Small intestine (tissue), 7 donors: Measurements from ENCODE around the gene TLE4. TPM values are rescaled to one million over a fixed set of nuclear protein-coding genes. Genes with fewer than 3 reads are reported as not detected.

ENCODE experiments used
- DNase-seq, 2 donors: peaks; one replicate each; pipeline versions ENCODE4 v3.0.0 to v3.0.0-alpha.2; 2013
- FAIRE-seq: peaks from 2 replicates; lab custom pipeline; 2012; peaks lifted over from hg19 to GRCh38; lab: Jason Lieb, UNC
- H3K27ac ChIP-seq, 3 donors: one replicate each; pipeline ENCODE4 v1.5.1; 2013; ENCODE audit warnings: low read length in 2 of 3, mild to moderate bottlenecking in 2 of 3, control low read depth in 1 of 3, inconsistent platforms in 1 of 3, low read depth in 1 of 3, moderate library complexity in 1 of 3
- H3K27me3 ChIP-seq, 3 donors: one replicate each; pipeline ENCODE4 v1.6.1; 2013; ENCODE audit warnings: low read length in 3 of 3, inconsistent platforms in 1 of 3; ENCODE audit not compliant: control insufficient read depth in 3 of 3, insufficient read depth in 3 of 3
- H3K36me3 ChIP-seq, 3 donors: one replicate each; pipeline ENCODE4 v1.6.1; 2013; ENCODE audit warnings: low read length in 3 of 3, inconsistent platforms in 1 of 3, low read depth in 1 of 3, mild to moderate bottlenecking in 1 of 3, moderate library complexity in 1 of 3; ENCODE audit not compliant: control insufficient read depth in 3 of 3, insufficient read depth in 2 of 3
- H3K4me1 ChIP-seq, 3 donors: one replicate each; pipeline ENCODE4 v1.6.1; 2013; ENCODE audit warnings: low read length in 2 of 3, inconsistent platforms in 1 of 3, low read depth in 1 of 3, mild to moderate bottlenecking in 1 of 3, moderate library complexity in 1 of 3; ENCODE audit not compliant: control insufficient read depth in 3 of 3, insufficient read depth in 2 of 3
- H3K4me3 ChIP-seq, 3 donors: one replicate each; pipeline ENCODE4 v1.5.1; 2013; ENCODE audit warnings: low read length in 3 of 3, control low read depth in 1 of 3, inconsistent platforms in 1 of 3, low read depth in 1 of 3, mild to moderate bottlenecking in 1 of 3, moderate library complexity in 1 of 3
- H3K9me3 ChIP-seq, 2 donors: one replicate each; pipeline ENCODE4 v1.6.1; 2013; ENCODE audit warnings: low read depth in 1 of 2, low read length in 1 of 2; ENCODE audit not compliant: control insufficient read depth in 2 of 2, insufficient read depth in 1 of 2
- WGBS, 3 donors: extraction: QIAGEN DNeasy Blood & Tissue Kit; methylation state at CpG; one replicate each; pipeline ENCODE4 v1.1.7; 2013; 5-methylcytosine and 5-hydroxymethylcytosine counted together
- polyA plus RNA-seq, 4 donors: library from polyadenylated mRNA; stranded (reverse) in 3 of 4; unstranded in 1 of 4; fragments of 200-250 nt in 3 of 4; fragments of 120-200 nt in 1 of 4; gene quantifications; one replicate each; pipeline versions ENCODE4 v1.2.1 to v1.2.3, GENCODE V29; 2013
- donor health status: healthy with polysubstance abuse.
- donor health status: control.
- donor health status: control.
- donor health status: Bipolar disorder and iron deficiency.
- donor health status: healthy.

Gene TLE4
- polyA plus RNA-seq, 4 donors = 4.0 to 37.2 (median 8.2) TPM

DNA sequence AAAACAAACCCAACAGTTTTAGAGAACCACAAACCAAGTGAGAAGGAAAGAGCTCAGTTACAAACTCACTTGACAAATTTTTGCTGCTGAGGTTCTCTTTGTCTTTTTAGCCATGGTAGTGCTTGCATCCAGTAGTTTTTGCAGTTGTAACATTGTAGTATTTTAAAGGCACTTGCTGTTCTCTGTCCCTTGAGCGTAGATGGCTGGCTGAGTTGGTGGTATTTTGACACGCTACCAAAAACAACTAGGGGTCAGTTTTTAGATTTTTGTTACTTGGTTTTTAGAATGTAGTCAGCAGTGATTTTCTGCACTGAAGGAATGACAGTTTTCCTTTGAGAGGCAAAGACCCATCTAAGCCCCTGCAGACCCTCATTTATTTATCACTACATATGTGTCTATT is 58.0 kb downstream of the TLE4 start:
- WGBS, 3 donors = 97 to 100% (median 98%) methylated on average over 2 of the region's 2 CpGs
- no peak for FAIRE-seq

GRCh38 chr9:79630521-79631403 is 59.0 kb downstream of the TLE4 start:
- FAIRE-seq = no peak
- 78% methylated on average over 5 of the region's 5 CpGs for WGBS, 3 donors
- no peaks in the 10 kb centered on the region for H3K27me3 ChIP-seq

More for the DNA sequence above, 58.0 kb downstream of the TLE4 start:
- H3K9me3 ChIP-seq = no peaks in the 10 kb centered on the region
- DNase-seq = no peak
- H3K4me1 ChIP-seq = peaks cover 0 to 3% (median 0%) of the 10 kb centered on the region in 3 donors
- no peaks in the 10 kb centered on the region for H3K36me3 ChIP-seq
- no peak overlapping the region for H3K27ac ChIP-seq
- no peaks in the 10 kb centered on the region for H3K27me3 ChIP-seq
- no peak overlapping the region for H3K4me3 ChIP-seq

DNA sequence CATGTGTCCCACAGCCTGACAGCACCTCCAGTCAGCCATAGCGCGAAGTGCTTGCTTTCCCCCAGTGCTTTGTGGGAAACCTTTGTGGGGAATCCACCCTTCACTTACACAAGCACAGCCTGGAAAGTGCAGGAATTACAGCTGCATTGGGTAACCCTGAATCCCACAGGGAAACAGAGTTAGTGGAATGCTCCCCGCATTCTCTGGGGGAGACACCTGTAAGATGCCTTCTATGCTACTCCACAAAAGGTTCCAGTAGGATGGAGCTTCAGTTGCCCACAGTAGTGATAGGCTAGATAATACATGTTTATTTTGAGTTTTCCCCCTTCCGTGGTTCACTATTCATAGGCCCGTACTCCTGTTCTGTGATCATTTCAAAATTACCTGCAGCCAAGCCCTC is 60.3 kb downstream of the TLE4 start:
- Histone ChIP-seq H3K4me1 (peaks cover 0 to 3% (median 0%) of the 10 kb centered on the region in 3 donors), H3K27me3 (no peaks in the 10 kb centered on the region), H3K9me3 (no peaks in the 10 kb centered on the region), H3K4me3 (no peak overlapping the region), H3K27ac (no peak overlapping the region), H3K36me3 (no peaks in the 10 kb centered on the region)
- FAIRE-seq = no peak
- no peak for DNase-seq
- 97 to 99% (median 98%) methylated on average over 5 of the region's 5 CpGs for WGBS, 3 donors

More at GRCh38 chr9:79630521-79631403, 59.0 kb downstream of the TLE4 start:
- Histone ChIP-seq H3K27ac (no peak overlapping the region), H3K36me3 (no peaks in the 10 kb centered on the region), H3K4me1 (peaks cover 0 to 3% (median 0%) of the 10 kb centered on the region in 3 donors), H3K4me3 (no peak overlapping the region), H3K9me3 (no peaks in the 10 kb centered on the region)
- DNase-seq = no peak

DNA sequence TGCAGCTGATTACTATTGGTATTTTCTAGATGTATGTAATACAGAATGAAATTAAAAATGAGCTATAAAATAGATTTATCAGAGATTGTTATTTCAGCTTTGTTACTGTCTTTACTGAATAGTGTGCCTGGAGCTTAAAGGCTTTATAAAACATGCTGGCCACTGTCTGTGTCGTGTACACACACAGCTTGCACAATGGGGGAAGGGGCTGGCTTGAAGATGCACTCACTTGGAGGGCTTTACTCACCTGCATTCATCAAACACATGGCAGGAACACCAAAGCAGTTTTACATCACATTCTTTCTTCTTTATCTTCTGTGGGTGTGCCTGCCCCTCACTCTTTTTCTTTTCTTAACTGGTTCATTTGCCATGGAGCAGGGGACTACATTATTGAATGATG is 60.9 kb downstream of the TLE4 start:
- no peaks in the 10 kb centered on the region for H3K27me3 ChIP-seq
- H3K36me3 ChIP-seq = no peaks in the 10 kb centered on the region
- peaks cover 0 to 3% (median 1%) of the 10 kb centered on the region in 3 donors for H3K4me1 ChIP-seq
- no peaks in the 10 kb centered on the region for H3K9me3 ChIP-seq
- H3K4me3 ChIP-seq = no peak overlapping the region
- H3K27ac ChIP-seq = no peak overlapping the region
- WGBS, 3 donors = 75 to 89% (median 88%) methylated on average over 1 of the region's 1 CpG
- no peak for DNase-seq
- no peak for FAIRE-seq

GRCh38 chr9:79633558-79633957 is 61.8 kb downstream of the TLE4 start:
- H3K9me3 ChIP-seq = no peaks in the 10 kb centered on the region
- no peaks in the 10 kb centered on the region for H3K36me3 ChIP-seq
- peaks cover 0 to 5% (median 3%) of the 10 kb centered on the region in 3 donors for H3K4me1 ChIP-seq
- DNase-seq (no peak), FAIRE-seq (no peak)
- no peaks in the 10 kb centered on the region for H3K27me3 ChIP-seq
- 80 to 91% (median 83%) methylated on average over 3 of the region's 3 CpGs for WGBS, 3 donors
- no peak overlapping the region for H3K27ac ChIP-seq
- no peak overlapping the region for H3K4me3 ChIP-seq

DNA sequence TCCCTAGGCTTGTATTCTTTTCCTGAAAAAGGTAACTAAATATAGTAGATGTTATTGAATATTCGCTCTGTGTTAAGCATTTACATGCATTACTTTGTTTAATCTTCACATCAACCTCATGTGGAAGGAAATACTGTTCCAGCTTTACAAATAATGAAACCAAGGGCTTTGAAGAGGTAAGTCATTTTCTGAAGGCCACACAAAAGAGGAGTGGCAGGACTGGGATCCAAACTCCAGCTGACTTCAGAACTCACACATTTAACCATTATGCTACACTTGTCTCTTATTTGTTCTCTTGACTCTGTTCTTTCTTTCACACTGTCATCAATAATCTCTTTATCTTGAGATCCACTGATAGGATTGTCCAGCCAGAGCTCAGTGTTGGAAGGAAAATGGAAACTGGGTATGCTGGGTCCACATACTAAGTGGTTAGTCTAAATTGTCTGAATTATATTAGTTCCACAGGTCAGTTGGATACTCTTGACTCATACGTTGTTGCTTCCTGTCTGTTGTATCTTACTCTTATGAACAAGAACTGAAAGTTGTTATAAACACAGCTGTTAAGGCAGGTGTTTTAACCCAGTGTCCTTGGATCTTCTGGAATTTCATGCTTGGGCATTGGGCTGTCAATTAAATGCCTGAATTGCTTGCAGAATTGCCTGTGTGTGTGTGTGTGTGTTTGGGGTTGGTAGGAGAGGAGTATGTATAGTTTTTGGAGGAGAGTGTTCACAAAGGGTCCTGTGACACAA is 65.6 kb downstream of the TLE4 start:
- DNase-seq = peak in 1 of 2 donors; percentile 31
- 55 to 63% (median 56%) methylated on average over 2 of the region's 2 CpGs for WGBS, 3 donors
- Histone ChIP-seq H3K27ac (peak overlapping the region in 1 of 3 donors; percentile 52), H3K4me3 (no peak overlapping the region), H3K27me3 (no peaks in the 10 kb centered on the region), H3K9me3 (no peaks in the 10 kb centered on the region), H3K36me3 (no peaks in the 10 kb centered on the region), H3K4me1 (peaks cover 0 to 5% (median 3%) of the 10 kb centered on the region in 3 donors)
- FAIRE-seq = no peak

GRCh38 chr9:79638806-79639205 is 67.0 kb downstream of the TLE4 start:
- H3K9me3 ChIP-seq = peaks cover 0 to under 1% of the 10 kb centered on the region in 2 donors
- no peak overlapping the region for H3K27ac ChIP-seq
- peaks cover 0 to 5% (median 0%) of the 10 kb centered on the region in 3 donors for H3K4me1 ChIP-seq
- H3K27me3 ChIP-seq = no peaks in the 10 kb centered on the region
- FAIRE-seq = no peak
- H3K4me3 ChIP-seq = no peak overlapping the region
- WGBS, 3 donors = 98 to 100% (median 98%) methylated on average over 2 of the region's 2 CpGs
- no peaks in the 10 kb centered on the region for H3K36me3 ChIP-seq
- no peak for DNase-seq

- no peak for FAIRE-seq
- WGBS, 3 donors = 48 to 79% (median 48%) methylated on average over 1 of the region's 1 CpG
These were observed 67.6 kb downstream of the TLE4 start for GRCh38 chr9:79639354-79639753.

More at GRCh38 chr9:79639354-79639753, 67.6 kb downstream of the TLE4 start:
- Histone ChIP-seq H3K4me1 (peaks cover 0 to 5% (median 0%) of the 10 kb centered on the region in 3 donors), H3K9me3 (peaks cover 0 to 5% of the 10 kb centered on the region in 2 donors), H3K4me3 (no peak overlapping the region), H3K27me3 (no peaks in the 10 kb centered on the region), H3K27ac (no peak overlapping the region), H3K36me3 (no peaks in the 10 kb centered on the region)
- DNase-seq = peak in 1 of 2 donors; percentile 52
